Endothelial cell of umbilical vein (primary cell): ENCODE data around the gene THOC5.

Experiments
- FOS ChIP-seq: IDR thresholded peaks from 2 replicates; pipeline ENCODE4 v1.6.1; 2011; ENCODE audit warnings: mild to moderate bottlenecking, low read length, moderate library complexity, borderline replicate concordance; ENCODE audit not compliant: insufficient read depth
- JUN ChIP-seq: IDR thresholded peaks from 2 replicates; pipeline ENCODE4 v1.6.1; 2011; ENCODE audit warnings: borderline replicate concordance, low read depth; ENCODE audit not compliant: insufficient read length, insufficient read depth
- MYC ChIP-seq: IDR thresholded peaks from one replicate; pipeline ENCODE4 v1.6.1; 2011; ENCODE audit warnings: mild to moderate bottlenecking, low read depth, low read length
- POLR2A ChIP-seq: IDR thresholded peaks from 2 replicates; pipeline ENCODE4 v1.6.1; 2012; ENCODE audit warnings: low read depth, mild to moderate bottlenecking, control low read depth, low read length
- POLR2AphosphoS5 ChIP-seq: IDR thresholded peaks from 2 replicates; pipeline ENCODE4 v1.6.1; 2012; ENCODE audit warnings: low read depth, mild to moderate bottlenecking, control low read depth, low read length, moderate library complexity; ENCODE audit not compliant: insufficient read depth
- TF ChIP-seq, protein P1 (sequence below), 2 donors: IDR thresholded peaks; 1 replicate in 1 of 2; 2 replicates in 1 of 2; pipeline ENCODE4 v1.5.1; 2011; ENCODE audit warnings: low read length in 2 of 2, mild to moderate bottlenecking in 2 of 2, moderate library complexity in 2 of 2, control low read depth in 1 of 2, inconsistent platforms in 1 of 2, low read depth in 1 of 2; ENCODE audit not compliant: insufficient read depth in 1 of 2; ENCODE audit errors: extremely low read depth in 1 of 2

DNA sequence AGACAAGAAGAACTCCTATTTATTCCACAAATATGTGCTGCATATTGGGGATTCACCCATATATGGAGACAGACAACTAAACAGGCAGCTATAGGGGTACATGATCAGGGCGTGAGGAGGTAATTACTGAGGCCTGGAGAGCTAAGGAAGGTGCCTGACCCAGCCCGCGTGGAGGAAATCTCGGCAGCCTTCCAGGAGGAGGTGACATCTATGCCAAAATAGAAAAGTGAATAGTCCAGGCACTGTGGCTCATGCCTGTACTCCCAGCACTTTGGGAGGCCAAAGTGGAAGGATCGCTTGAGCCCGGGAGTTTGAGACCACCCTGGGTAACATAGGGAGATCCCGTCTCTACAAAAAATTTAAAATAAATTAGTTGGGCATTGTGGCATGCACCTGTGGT lies 13.8 kb upstream of the THOC5 start:
- TF ChIP-seq, protein P1, sequence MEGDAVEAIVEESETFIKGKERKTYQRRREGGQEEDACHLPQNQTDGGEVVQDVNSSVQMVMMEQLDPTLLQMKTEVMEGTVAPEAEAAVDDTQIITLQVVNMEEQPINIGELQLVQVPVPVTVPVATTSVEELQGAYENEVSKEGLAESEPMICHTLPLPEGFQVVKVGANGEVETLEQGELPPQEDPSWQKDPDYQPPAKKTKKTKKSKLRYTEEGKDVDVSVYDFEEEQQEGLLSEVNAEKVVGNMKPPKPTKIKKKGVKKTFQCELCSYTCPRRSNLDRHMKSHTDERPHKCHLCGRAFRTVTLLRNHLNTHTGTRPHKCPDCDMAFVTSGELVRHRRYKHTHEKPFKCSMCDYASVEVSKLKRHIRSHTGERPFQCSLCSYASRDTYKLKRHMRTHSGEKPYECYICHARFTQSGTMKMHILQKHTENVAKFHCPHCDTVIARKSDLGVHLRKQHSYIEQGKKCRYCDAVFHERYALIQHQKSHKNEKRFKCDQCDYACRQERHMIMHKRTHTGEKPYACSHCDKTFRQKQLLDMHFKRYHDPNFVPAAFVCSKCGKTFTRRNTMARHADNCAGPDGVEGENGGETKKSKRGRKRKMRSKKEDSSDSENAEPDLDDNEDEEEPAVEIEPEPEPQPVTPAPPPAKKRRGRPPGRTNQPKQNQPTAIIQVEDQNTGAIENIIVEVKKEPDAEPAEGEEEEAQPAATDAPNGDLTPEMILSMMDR (IDR thresholded peaks at IDR 0.05; ENCODE audit: extremely low read depth in 1 of 2, insufficient read depth in 1 of 2, low read depth in 1 of 2, low read length in 2 of 2): no peak
- no peak for TF ChIP-seq POLR2A
- no peak for TF ChIP-seq FOS
- no peak for TF ChIP-seq JUN
- no peak for TF ChIP-seq POLR2AphosphoS5
- no peak for TF ChIP-seq MYC
